Stimulated activated CD4-positive, alpha-beta T cell treated with anti-CD3 and anti-CD28 coated beads, Interleukin-1b, Interleukin-23, amount 100 ng/mL, for 24 hours (primary cell): ENCODE data around the gene SBF1.
"Not testable (repeated sequence)": the region's sequence is repeated elsewhere in the genome, so short reads cannot be mapped to it uniquely, and the experiment has no call there.

ENCODE experiments used
- DNase-seq, 4 experiments: peaks; one replicate each; pipeline ENCODE4 v3.0.0-alpha.2; 2020; ENCODE audit warnings: low read depth in 4 of 4, low spot score in 1 of 4

SBF1 gene, protein sequence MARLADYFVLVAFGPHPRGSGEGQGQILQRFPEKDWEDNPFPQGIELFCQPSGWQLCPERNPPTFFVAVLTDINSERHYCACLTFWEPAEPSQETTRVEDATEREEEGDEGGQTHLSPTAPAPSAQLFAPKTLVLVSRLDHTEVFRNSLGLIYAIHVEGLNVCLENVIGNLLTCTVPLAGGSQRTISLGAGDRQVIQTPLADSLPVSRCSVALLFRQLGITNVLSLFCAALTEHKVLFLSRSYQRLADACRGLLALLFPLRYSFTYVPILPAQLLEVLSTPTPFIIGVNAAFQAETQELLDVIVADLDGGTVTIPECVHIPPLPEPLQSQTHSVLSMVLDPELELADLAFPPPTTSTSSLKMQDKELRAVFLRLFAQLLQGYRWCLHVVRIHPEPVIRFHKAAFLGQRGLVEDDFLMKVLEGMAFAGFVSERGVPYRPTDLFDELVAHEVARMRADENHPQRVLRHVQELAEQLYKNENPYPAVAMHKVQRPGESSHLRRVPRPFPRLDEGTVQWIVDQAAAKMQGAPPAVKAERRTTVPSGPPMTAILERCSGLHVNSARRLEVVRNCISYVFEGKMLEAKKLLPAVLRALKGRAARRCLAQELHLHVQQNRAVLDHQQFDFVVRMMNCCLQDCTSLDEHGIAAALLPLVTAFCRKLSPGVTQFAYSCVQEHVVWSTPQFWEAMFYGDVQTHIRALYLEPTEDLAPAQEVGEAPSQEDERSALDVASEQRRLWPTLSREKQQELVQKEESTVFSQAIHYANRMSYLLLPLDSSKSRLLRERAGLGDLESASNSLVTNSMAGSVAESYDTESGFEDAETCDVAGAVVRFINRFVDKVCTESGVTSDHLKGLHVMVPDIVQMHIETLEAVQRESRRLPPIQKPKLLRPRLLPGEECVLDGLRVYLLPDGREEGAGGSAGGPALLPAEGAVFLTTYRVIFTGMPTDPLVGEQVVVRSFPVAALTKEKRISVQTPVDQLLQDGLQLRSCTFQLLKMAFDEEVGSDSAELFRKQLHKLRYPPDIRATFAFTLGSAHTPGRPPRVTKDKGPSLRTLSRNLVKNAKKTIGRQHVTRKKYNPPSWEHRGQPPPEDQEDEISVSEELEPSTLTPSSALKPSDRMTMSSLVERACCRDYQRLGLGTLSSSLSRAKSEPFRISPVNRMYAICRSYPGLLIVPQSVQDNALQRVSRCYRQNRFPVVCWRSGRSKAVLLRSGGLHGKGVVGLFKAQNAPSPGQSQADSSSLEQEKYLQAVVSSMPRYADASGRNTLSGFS (N-terminal part only)

DNA sequence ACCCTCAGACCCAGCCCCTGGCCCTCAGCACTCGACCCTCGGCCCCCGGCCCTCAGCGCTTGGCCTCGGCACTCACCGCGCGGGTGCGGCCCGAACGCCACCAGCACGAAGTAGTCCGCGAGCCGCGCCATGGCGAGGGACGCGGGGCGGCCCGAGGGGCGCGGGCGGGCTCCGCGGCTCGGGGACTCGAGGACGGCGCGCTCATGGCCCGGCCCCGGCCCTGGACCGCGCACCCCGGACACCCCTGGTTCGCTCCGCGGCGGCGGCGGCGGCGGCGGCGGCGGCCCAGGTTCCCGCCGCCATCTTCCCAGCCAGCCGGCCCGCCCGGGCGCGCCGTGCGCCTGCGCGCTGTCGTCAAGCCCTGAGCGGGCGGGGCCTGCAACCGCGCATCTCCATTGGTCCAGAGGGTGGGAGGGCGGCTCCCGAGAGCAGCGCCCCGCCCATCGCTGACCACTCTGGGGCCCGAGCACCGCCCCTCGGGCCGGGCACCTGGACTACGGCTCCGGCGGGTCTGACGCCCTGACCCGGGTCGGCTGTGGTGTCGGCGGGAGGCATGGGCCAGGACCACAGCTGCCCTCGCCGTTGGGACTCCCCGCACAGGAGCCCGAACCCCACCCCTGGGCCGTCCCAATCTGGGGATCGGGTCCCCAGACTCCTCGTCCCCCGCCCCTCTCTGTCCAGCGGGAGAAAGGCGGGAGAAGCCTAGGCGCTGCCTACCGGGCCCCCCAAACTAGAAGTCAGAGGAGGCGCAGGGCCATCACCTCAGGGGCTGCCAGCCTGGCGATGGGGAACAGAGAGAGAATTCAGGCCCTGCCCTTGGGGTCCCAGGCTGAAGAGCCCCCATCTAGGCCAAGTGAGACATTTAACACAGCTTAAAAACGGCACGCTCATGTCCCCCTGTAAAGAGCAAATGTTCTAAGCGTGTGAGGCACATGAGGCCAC, at the start of gene SBF1:
Gene SBF1, minus strand, starts transcription at position 326 of the 942 bp plus-strand sequence. Its CDS starts 195 bp downstream, at position 131.
- DNase-seq, result peak; percentile 64 to 85 (median 74)

DNA sequence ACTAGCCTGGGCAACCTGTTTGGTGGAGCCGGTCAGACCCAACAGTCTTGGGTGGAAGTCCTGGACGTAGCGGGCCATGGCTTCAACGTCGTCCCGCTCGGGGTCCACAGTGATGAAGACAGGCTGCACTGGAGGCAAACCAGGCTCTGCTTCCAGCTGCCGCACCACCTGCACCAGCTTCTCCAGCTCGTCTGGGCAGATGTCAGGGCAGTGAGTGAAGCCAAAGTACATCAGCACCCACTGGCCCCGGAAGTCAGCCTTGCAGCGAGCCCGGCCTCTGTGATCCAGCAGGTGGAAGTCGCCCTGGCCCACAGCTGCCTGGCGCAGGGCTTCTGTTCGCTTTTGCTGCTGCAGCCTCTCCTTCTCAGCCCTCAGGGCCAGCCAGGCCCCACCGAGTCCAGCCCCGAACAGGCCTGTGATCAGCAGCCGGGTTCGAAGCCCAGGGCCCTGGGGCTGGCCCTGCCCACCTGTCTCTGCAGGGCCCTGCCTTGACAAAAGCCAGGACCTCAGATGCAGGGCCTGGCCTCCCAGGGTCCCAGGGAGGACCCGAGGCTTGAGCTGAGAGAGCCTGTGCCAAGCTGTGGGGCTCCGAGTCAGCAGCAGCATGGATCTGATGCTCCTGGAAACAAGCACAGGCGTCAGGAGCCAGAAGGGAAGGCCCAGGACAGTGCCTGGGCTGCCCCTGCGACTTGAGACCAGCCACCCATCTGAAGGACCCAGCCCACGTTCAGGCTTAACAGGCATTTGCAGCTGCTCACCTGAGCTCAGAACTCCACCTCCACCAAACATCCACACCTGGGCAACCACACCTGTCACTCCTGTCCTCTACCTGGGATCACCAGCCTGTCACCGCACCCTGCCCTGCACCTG, 49.2 kb upstream of the SBF1 start:
- DNase-seq, result no peak

DNA sequence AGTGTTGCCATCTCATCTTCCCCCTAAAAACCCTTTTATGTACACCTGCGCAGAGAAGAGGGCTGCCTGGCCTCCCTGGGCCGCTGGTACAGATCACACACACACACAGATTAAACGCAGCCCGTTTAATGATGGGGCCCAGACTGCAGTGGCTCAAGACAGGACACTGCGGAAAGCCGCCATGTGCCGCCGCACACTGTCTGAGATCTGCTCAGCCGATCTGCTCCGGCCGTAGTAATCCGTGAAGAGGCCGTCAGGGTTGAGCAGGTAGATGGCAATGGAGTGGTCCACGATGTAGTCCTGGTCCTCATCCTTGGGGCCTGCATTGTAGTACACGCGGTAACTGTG, 48.6 kb upstream of the SBF1 start:
- DNase-seq, result no peak

DNA sequence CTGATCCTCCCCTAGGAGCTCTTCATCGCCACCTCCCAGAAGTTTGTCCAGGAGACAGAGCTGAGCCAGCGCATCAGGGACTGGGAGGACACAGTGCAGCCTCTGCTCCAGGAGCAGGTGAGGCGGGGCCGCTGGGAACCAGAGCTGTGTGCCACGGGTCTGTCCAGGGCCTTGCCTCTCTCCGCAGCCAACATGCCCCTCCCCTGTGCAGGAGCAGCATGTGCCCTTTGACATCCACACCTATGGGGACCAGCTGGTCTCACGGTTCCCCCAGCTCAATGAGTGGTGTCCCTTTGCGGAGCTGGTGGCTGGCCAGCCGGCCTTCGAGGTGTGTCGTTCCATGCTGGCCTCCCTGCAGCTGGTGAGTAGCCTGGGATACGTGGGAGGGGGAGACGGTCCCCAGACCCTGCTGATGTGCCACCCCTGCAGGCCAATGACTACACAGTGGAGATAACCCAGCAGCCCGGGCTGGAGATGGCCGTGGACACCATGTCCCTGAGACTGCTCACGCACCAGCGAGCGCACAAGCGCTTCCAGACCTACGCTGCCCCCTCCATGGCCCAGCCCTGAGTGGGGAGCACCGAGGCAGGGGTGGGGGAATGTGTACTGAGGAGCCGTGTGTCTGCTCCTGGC, 48.1 kb upstream of the SBF1 start:
- DNase-seq, result no peak

DNA sequence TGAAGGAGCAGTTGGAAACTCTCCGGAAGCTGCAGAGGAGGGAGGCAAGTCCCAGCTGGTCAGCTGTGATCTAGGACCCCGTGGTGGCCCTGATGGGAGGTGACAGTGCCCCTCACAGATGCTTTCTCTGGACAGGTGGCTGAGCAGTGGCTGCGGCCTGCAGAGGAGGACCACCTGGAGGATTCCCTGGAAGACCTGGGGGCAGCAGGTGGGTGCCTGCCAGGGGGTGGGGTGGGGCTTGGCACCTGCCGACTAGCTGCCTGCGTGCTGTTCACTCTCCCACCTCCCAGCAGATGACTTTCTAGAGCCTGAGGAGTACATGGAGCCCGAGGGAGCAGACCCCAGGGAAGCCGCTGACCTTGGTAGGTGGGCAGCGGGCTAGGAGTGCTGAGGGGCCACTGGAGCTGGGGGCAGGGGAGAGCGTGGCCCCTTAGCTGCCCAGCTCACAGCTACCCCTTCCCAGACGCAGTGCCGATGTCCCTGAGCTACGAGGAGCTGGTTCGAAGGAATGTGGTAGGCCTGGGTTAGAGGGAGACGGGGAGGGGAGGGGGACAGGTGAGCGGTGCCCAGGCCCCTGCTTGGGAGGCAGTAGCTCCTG, 47.5 kb upstream of the SBF1 start:
- DNase-seq, result no peak

DNA sequence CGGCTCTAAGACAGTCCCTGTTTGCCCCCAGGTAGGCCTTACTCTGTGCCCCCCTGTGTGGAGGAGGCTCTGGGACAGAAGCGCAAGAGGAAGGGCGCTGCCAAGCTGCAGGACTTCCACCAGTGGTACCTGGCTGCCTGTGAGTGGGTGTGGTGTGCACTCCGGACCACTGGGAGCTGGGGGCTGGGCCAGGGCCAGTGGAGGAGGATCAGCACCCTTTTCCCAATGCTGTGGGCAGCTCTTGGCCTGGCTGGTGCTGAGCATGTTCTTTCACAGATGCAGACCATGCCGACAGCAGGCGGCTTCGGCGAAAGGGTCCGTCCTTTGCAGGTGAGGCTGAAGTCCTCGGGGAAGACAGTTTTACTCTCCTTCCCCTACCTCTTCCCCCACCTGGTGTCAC, 46.9 kb upstream of the SBF1 start:
- no peak for DNase-seq

DNA sequence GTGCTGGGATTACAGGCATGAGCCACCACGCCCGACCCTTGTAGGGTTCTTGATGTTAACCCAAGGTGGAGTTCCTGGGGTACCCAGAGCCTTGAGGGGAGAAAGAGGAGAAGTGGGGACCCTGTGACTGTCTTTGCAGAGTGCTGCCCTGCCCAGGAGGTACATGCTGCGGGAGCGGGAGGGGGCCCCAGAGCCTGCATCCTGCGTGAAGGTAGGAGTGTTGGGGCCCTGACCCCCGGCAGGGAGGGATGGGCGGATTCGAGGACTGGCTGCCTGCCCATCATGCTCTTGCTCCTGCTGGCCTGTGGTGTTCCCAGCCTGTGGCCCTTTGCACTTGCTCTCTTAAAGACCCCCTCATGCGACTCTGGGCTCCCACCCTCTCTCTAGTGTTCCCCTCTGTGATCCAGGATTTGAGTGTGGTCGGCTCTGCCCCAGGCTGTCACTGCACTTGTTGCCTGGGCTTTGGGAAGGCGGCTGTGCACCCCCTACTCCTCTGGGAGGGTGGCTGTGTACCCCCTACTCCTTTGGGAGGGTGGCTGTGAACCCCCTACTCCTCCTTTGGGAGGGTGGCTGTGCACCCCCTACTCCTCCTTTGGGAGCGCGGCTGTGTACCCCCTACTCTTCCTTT, 46.1 kb upstream of the SBF1 start:
- no peak for DNase-seq

DNA sequence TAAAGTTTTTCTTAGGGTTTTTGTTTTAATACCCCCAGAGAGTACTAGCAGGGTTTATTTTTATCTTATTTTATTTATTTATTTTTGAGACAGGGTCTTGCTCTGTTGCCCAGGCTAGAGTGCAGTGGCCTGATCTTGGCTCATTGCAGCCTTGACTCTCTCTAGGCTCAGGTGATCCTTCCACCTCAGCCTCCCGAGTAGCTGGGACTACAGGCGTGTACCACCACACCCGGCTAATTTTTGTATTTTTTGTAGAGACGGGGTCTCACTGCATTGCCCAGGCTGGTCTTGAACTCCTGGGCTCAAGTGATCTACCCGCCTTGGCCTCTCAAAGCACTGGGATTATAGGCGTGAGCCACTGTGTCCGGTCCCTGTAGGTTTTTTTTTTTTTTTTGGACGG, 45.3 kb upstream of the SBF1 start:
- not testable (repeated sequence) for DNase-seq

DNA sequence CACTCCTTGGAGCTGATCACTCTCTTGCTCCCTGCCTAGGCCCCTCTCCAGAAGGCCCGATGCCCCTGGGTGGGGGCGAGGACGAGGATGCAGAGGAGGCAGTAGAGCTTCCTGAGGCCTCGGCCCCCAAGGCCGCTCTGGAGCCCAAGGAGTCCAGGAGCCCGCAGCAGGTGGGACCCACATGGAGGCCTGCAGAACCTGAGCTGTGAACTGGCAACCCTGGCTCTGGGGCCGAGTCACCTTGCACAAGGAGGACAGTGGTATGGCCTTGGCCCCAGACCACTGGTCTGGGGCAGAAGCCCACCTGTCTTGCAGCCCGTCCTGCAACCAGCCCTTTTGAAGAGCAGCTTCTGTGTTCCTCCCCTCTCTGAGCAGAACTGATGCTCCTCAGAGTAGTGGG, 44.3 kb upstream of the SBF1 start:
- no peak for DNase-seq

DNA sequence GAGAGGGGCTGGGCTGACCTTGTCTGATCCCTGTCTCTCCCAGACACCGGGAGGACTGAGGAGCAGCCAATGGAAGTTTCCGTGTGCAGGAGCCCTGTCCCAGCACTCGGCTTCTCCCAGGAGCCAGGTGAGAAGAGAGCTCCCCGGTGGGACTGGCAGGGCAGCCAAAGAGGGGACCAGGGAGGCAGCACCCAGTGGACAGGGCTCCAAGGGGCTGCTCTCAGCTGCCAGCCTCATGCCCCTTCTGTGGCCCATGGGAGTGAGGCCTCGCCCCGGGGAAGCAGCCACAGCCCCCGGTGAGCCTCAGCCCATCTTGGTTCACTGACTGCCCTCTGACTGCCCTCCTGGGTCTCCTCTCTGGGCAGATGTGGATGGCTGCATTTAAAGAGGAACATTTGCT, 43.8 kb upstream of the SBF1 start:
- no peak for DNase-seq

DNA sequence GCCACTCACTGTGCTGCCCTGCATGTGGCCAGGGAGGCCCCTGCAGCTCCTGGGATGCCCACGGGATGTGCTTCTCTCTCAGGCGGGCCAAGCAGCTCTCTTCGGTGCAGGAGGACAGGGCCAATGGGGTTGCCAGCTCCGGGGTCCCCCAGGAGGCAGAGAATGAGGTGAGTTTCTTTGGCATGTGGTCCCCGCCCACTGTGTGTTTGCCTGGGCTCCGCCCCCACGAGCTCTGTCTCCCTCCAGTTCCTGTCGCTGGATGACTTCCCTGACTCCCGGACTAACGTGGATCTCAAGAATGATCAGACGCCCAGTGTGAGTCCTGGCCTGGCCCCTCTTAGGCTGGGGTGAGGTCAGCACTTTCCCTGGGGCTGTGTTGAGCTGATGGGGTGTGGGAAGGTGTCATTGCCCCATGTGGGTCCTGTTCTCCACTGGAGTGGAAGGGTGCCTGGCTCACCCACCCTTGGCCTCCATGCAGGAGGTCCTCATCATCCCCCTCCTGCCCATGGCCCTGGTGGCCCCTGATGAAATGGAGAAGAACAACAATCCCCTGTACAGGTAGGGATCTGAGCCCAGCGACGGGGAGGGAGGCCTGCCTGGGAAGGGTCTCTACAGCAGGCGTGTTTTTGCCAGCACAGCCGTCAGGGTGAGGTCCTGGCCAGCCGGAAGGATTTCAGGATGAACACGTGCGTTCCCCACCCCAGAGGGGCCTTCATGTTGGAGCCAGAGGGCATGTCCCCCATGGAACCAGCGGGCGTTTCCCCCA, 42.8 kb upstream of the SBF1 start:
- no peak for DNase-seq

DNA sequence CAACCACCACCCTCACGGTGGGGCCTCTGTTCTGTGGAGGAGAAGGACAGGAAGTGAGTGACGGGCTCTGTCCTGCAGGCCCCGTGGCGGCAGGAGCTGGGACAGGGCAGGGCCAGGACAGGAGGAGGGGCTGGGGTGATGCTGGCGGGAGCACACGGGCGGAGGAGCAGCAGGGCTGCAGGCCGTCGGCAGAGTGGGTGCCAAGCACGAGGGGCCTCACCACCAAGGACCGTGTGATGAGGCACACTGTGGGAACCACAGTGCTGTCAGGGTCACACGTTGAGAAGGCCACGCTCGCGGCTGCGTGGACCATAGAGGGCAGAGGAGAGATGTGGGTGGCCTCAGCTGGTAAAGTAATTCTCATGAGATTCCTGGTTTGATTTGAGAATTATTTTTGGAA, 42.1 kb upstream of the SBF1 start:
- DNase-seq, result no peak

DNA sequence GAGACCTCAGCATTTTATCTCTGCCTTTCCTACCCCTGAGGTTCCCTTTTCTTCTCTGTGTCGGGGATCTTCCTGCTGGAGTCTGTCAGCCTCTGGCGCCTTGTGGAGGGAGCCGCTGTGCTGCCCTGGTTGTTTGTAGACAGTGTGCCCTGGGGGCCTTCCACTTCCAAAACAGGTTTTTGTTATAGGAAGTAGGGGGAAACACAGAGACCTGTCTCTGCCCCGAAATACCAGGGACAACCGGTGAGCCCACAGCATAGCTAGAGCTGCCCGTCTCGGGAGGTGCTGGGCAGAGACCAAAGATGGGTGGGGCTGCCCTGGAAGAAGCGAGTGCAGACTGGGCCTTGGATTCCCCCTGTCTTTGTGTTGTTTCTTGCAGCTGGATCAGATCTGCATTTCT, 41.2 kb upstream of the SBF1 start:
- DNase-seq, result no peak

DNA sequence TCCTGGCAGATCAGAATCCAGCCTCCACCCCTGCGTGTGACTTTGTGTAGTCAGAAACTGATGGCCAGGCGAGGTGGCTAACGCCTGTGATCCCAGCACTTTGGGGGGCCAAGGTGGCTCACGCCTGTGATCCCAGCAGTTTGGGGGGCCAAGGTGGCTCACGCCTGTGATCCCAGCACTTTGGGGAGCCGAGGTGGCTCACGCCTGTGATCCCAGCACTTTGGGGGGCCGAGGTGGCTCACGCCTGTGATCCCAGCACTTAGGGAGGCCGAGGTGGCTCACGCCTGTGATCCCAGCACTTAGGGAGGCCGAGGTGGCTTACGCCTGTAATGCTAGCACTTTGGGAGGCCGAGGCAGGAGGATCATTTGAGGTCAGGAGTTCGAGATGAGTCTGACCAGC, 38.3 kb upstream of the SBF1 start:
- no peak for DNase-seq

DNA sequence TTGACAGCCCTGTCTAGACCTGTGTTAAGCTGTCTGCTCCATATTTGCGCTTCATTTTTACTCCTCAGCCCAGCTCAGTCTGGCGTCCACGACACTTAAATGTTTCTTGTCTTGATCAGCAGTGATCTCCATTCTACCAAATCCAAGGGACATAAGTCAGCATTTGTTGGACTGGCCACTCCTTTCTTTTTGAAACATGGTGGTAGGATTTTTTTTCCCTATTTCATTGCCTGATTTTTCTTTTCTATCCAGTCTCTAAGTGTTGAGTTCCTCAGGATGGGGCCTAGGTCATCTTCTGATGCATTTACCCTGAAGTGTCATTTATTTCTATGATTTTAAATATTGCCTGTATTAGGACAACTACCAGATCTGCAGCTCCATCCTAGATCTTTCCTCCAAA, 34.1 kb upstream of the SBF1 start:
- DNase-seq, result no peak

DNA sequence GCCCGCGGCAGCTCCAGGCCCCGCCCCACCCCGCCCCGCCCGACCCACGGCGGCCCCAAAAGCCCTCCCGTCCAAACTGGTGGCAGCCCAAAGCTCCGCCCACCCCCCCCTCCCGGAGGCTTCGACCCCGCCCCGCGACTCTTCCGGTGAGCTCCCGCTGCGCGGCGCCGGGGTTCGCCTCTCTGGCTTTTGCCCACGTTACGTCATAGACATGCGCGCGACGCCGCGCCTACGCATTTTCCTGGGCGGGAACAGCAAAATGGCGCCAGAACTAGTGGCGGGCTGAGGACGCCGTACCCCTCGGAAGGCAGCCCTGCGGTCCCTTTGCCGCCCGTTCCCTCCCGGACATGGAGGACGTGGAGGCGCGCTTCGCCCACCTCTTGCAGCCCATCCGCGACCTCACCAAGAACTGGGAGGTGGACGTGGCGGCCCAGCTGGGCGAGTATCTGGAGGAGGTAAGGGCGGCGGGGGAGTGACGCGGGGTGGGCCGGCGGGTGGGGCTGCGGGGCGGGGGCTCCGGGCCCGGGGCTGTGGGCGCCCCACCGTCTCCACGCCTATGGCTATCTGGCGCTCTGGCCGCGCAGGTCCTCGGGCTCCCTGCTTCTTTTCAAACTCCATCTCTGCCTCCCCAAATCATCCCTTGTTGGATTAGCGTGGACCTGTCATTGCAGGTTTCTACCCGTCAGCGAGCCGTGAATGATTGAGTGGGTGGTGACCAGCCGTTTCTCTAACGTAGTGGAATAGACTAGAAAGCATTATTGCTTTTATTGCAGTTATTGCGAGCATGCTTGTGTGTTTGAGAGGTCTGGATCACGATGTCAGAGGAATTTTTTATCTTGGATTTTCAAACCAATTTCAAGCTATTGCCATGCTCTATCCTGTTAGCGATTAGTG, 33.4 kb upstream of the SBF1 start, which contains the start of gene NCAPH2:
Gene NCAPH2, plus strand, starts transcription at position 234 of the 894 bp plus-strand sequence. Its CDS starts 114 bp downstream, at position 348.
- peak in 3 of 4 experiments; percentile 96 to 98 (median 96) for DNase-seq
